Mucosa of stomach (tissue), 1 donor: Measurements from ENCODE around the gene KIF26A.

Experiments
- H3K27me3 ChIP-seq: one replicate; pipeline ENCODE4 v1.7.0; 2013; ENCODE audit warnings: mild to moderate bottlenecking, low read length; ENCODE audit not compliant: control insufficient read depth, insufficient read depth
- H3K36me3 ChIP-seq: one replicate; pipeline ENCODE4 v1.7.0; 2013; ENCODE audit warnings: low read length; ENCODE audit not compliant: control insufficient read depth, insufficient read depth
- H3K4me1 ChIP-seq: one replicate; pipeline ENCODE4 v1.7.0; 2013; ENCODE audit warnings: mild to moderate bottlenecking, low read length; ENCODE audit not compliant: control insufficient read depth, insufficient read depth
- H3K4me3 ChIP-seq: one replicate; pipeline ENCODE4 v1.7.0; 2013; ENCODE audit warnings: low read length
- H3K9ac ChIP-seq: one replicate; pipeline ENCODE4 v1.7.0; 2013; ENCODE audit warnings: mild to moderate bottlenecking, low read length, moderate library complexity
- H3K9me3 ChIP-seq: one replicate; pipeline ENCODE4 v1.7.0; 2013; ENCODE audit warnings: mild to moderate bottlenecking, low read length, moderate library complexity; ENCODE audit not compliant: control insufficient read depth
- donor health status: Pancreatic carcinoma.

Gene KIF26A

GRCh38 chr14:104154246-104154645 is 15.9 kb downstream of the KIF26A start:
- no peaks in the 10 kb centered on the region for H3K27me3 ChIP-seq
- no peak overlapping the region for H3K9ac ChIP-seq
- H3K4me1 ChIP-seq, result peaks cover 5% of the 10 kb centered on the region
- no peak overlapping the region for H3K4me3 ChIP-seq
- no peaks in the 10 kb centered on the region for H3K9me3 ChIP-seq
- no peaks in the 10 kb centered on the region for H3K36me3 ChIP-seq

GRCh38 chr14:104155513-104155912 is 17.1 kb downstream of the KIF26A start:
- no peak overlapping the region for H3K9ac ChIP-seq
- H3K27me3 ChIP-seq, result no peaks in the 10 kb centered on the region
- H3K36me3 ChIP-seq, result no peaks in the 10 kb centered on the region
- H3K9me3 ChIP-seq, result no peaks in the 10 kb centered on the region
- no peak overlapping the region for H3K4me3 ChIP-seq
- H3K4me1 ChIP-seq, result peaks cover 5% of the 10 kb centered on the region

GRCh38 chr14:104156142-104156541 is 17.8 kb downstream of the KIF26A start:
- no peaks in the 10 kb centered on the region for H3K36me3 ChIP-seq
- H3K9ac ChIP-seq, result no peak overlapping the region
- H3K27me3 ChIP-seq, result no peaks in the 10 kb centered on the region

GRCh38 chr14:104157016-104157928 is 18.9 kb downstream of the KIF26A start:
- peaks cover 5% of the 10 kb centered on the region for H3K4me1 ChIP-seq
- H3K36me3 ChIP-seq, result no peaks in the 10 kb centered on the region
- no peak overlapping the region for H3K4me3 ChIP-seq
- H3K27me3 ChIP-seq, result no peaks in the 10 kb centered on the region
- H3K9ac ChIP-seq, result no peak overlapping the region
- H3K9me3 ChIP-seq, result no peaks in the 10 kb centered on the region

More at GRCh38 chr14:104156142-104156541, 17.8 kb downstream of the KIF26A start:
- H3K4me1 ChIP-seq, result peaks cover 5% of the 10 kb centered on the region
- H3K9me3 ChIP-seq, result no peaks in the 10 kb centered on the region
- H3K4me3 ChIP-seq, result no peak overlapping the region

GRCh38 chr14:104158827-104159798 is 20.7 kb downstream of the KIF26A start:
- H3K9ac ChIP-seq, result no peak overlapping the region
- H3K27me3 ChIP-seq, result no peaks in the 10 kb centered on the region
- H3K4me1 ChIP-seq, result no peaks in the 10 kb centered on the region
- no peak overlapping the region for H3K4me3 ChIP-seq
- H3K9me3 ChIP-seq, result no peaks in the 10 kb centered on the region
- no peaks in the 10 kb centered on the region for H3K36me3 ChIP-seq

GRCh38 chr14:104159990-104160389 is 21.6 kb downstream of the KIF26A start:
- H3K9me3 ChIP-seq, result no peaks in the 10 kb centered on the region
- H3K9ac ChIP-seq, result no peak overlapping the region
- no peaks in the 10 kb centered on the region for H3K36me3 ChIP-seq
- H3K4me1 ChIP-seq, result no peaks in the 10 kb centered on the region
- H3K4me3 ChIP-seq, result no peak overlapping the region
- H3K27me3 ChIP-seq, result no peaks in the 10 kb centered on the region

GRCh38 chr14:104161602-104162367 is 23.4 kb downstream of the KIF26A start:
- Histone ChIP-seq H3K4me3 (no peak overlapping the region), H3K9ac (no peak overlapping the region), H3K27me3 (no peaks in the 10 kb centered on the region), H3K36me3 (no peaks in the 10 kb centered on the region), H3K9me3 (no peaks in the 10 kb centered on the region), H3K4me1 (no peaks in the 10 kb centered on the region)

- Histone ChIP-seq H3K4me1 (no peaks in the 10 kb centered on the region), H3K9me3 (no peaks in the 10 kb centered on the region), H3K4me3 (no peak overlapping the region), H3K9ac (no peak overlapping the region), H3K36me3 (no peaks in the 10 kb centered on the region), H3K27me3 (no peaks in the 10 kb centered on the region)
Measured at GRCh38 chr14:104162495-104162894, 24.1 kb downstream of the KIF26A start.

- H3K9ac ChIP-seq, result no peak overlapping the region
- no peaks in the 10 kb centered on the region for H3K4me1 ChIP-seq
- no peaks in the 10 kb centered on the region for H3K36me3 ChIP-seq
- H3K4me3 ChIP-seq, result no peak overlapping the region
- no peaks in the 10 kb centered on the region for H3K27me3 ChIP-seq
- H3K9me3 ChIP-seq, result no peaks in the 10 kb centered on the region
Measured at GRCh38 chr14:104163541-104163940, 25.2 kb downstream of the KIF26A start.

- Histone ChIP-seq H3K9me3 (no peaks in the 10 kb centered on the region), H3K9ac (no peak overlapping the region), H3K4me3 (no peak overlapping the region), H3K27me3 (no peaks in the 10 kb centered on the region), H3K4me1 (no peaks in the 10 kb centered on the region), H3K36me3 (no peaks in the 10 kb centered on the region)
Measured at GRCh38 chr14:104164041-104164440, 25.7 kb downstream of the KIF26A start.

GRCh38 chr14:104164512-104164911 is 26.1 kb downstream of the KIF26A start:
- Histone ChIP-seq H3K4me3 (no peak overlapping the region), H3K27me3 (no peaks in the 10 kb centered on the region), H3K4me1 (no peaks in the 10 kb centered on the region), H3K36me3 (no peaks in the 10 kb centered on the region), H3K9ac (no peak overlapping the region), H3K9me3 (no peaks in the 10 kb centered on the region)
